ENCODE measurements around the gene SSUH2.

DNA sequence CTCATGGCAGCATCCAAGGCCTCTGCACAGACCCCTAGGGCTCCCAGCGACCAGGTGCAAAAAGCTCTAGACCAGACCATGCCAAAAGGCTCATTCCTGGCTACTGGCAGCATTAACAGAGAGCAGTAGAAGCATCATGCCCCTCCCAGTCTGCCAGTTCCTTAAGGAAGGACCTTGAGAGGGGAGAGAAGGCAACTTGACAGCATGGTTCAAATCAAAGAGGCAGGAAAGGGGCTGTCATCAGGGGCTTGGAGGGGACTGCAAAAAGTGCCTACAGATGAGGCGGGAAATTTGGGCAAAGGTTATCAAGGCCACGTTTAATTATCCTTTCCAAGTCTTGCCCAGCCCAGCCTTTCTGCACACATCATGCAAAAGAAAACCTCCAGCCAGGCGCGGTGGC is 64.7 kb downstream of the SSUH2 start:
- no peak for TF ChIP-seq CTCF (IDR thresholded peaks at IDR 0.05)
- no peak for TF ChIP-seq POLR2A (IDR thresholded peaks at IDR 0.05)

Measured in adrenal gland (tissue), 5 donors.